ENCODE data around the gene JAZF1.

- TF ChIP-seq CTCF (IDR thresholded peaks at IDR 0.05; ENCODE audit: low read length), result no peak
- no peak for TF ChIP-seq EZH2 (IDR thresholded peaks at IDR 0.05; ENCODE audit: borderline replicate concordance, low read length)
These were observed 59.1 kb downstream of the JAZF1 start for GRCh38 chr7:28121496-28121895.

Data from OCI-LY1 (cell line).